Spleen (tissue), 11 donors: ENCODE data around the gene TRPM2. TPM values are rescaled to one million over a fixed set of nuclear protein-coding genes. Genes with fewer than 3 reads are reported as not detected.

ENCODE experiments used
- DNase-seq: peaks from one replicate; pipeline ENCODE4 v3.0.0-alpha.2; 2020
- H3K27ac ChIP-seq, 8 donors: fragments of 200-600 bp; sonication (generic) in 7 of 8; 1 replicate in 4 of 8; 2 replicates in 4 of 8; pipeline versions ENCODE4 v1.5.0 to v1.8.0; 2016 to 2021; ENCODE audit warnings: inconsistent platforms in 4 of 8, mild to moderate bottlenecking in 4 of 8, moderate library complexity in 1 of 8
- H3K27me3 ChIP-seq, 7 donors: fragments of 200-600 bp; sonication (generic) in 6 of 7; replicated peaks in 1 of 7; 1 replicate in 4 of 7; 2 replicates in 3 of 7; pipeline versions ENCODE4 v1.5.0 to v1.8.0; 2016 to 2021; ENCODE audit warnings: inconsistent platforms in 3 of 7, mild to moderate bottlenecking in 1 of 7
- H3K36me3 ChIP-seq, 6 donors: fragments of 200-600 bp; sonication (generic) in 5 of 6; 1 replicate in 4 of 6; 2 replicates in 2 of 6; pipeline versions ENCODE4 v1.5.0 to v1.8.0; 2016 to 2021; ENCODE audit warnings: inconsistent platforms in 2 of 6
- H3K4me1 ChIP-seq, 6 donors: fragments of 200-600 bp; sonication (generic) in 5 of 6; 1 replicate in 3 of 6; 2 replicates in 3 of 6; pipeline versions ENCODE4 v1.5.0 to v1.8.0; 2016 to 2021; ENCODE audit warnings: inconsistent platforms in 3 of 6
- H3K4me3 ChIP-seq, 8 donors: fragments of 200-600 bp; sonication (generic) in 7 of 8; 1 replicate in 4 of 8; 2 replicates in 4 of 8; pipeline versions ENCODE4 v1.5.0 to v1.8.0; 2016 to 2021; ENCODE audit warnings: inconsistent platforms in 4 of 8, mild to moderate bottlenecking in 4 of 8, moderate library complexity in 2 of 8
- H3K9me3 ChIP-seq, 8 donors: fragments of 200-600 bp; sonication (generic) in 7 of 8; 1 replicate in 4 of 8; 2 replicates in 4 of 8; pipeline versions ENCODE4 v1.5.0 to v1.8.0; 2016 to 2021; ENCODE audit warnings: inconsistent platforms in 4 of 8
- POLR2A ChIP-seq, 3 donors: fragments of 450-650 bp; IDR thresholded peaks; one replicate each; pipeline ENCODE4 v1.5.1; 2017; ENCODE audit warnings: antibody characterized with exemption in 3 of 3, mild to moderate bottlenecking in 1 of 3
- POLR2AphosphoS5 ChIP-seq, 3 donors: sonication (generic); formaldehyde crosslinking; IDR thresholded peaks; one replicate each; pipeline ENCODE4 v1.5.1; 2017; ENCODE audit warnings: antibody characterized with exemption in 3 of 3
- WGBS, 5 donors: extraction: QIAGEN DNeasy Blood & Tissue Kit in 3 of 5; methylation state at CpG; one replicate each; pipeline versions ENCODE4 v1.1.5 to v1.1.7; 2013 to 2018; 5-methylcytosine and 5-hydroxymethylcytosine counted together
- intact Hi-C: fragments of 100-400 bp; cut with DNase I; formaldehyde crosslinking; loops from one replicate; pipeline ENCODE4 v1.15.0; 2023; ENCODE audit warnings: low total_unique reads
- polyA plus RNA-seq, 3 donors: library from polyadenylated mRNA; stranded (reverse); fragments of 200-250 nt; gene quantifications; one replicate each; pipeline ENCODE4 v1.2.1, GENCODE V29; 2013
- total RNA-seq, 7 donors: library from RNA; depleted of rRNA in 3 of 7; stranded (reverse); fragments of >200 nt in 3 of 7; fragmentation: NEBNext Ultra II Directional in 4 of 7; extraction: Animal tissue kit (Norgen Biotek cat#: 25700) in 4 of 7; gene quantifications; one replicate each; pipeline versions ENCODE4 v1.1.0 to v1.2.1, GENCODE V29; 2016 to 2021
- TF ChIP-seq, protein P1 (sequence below), 11 experiments: fragments of 200-600 bp in 7 of 11; fragments of 450-650 bp in 4 of 11; sonication (generic) in 4 of 11; IDR thresholded peaks in 8 of 11; conservative IDR thresholded peaks in 3 of 11; 1 replicate in 7 of 11; 2 replicates in 4 of 11; pipeline versions ENCODE4 v1.4.0 to v1.8.0; 2016 to 2021; ENCODE audit warnings: antibody characterized with exemption in 11 of 11, inconsistent platforms in 4 of 11, mild to moderate bottlenecking in 1 of 11
- donor health status: healthy with polysubstance abuse.
- donor health status: DM: no; HTN: no; CAD: no; lungs with moderate emphysema.
- donor health status: DM: no; HTN: no; CAD: no.
- donor health status: Bipolar disorder and iron deficiency.
- donor health status: healthy.
- donor health status: DM: no; HTN: no; CAD: no.
- donor health status: DM: yes; HTN: yes; CAD: no.

TRPM2 gene
- total and polyA plus RNA-seq, 10 donors: 10.4 to 44.1 (median 23.3) TPM

DNA sequence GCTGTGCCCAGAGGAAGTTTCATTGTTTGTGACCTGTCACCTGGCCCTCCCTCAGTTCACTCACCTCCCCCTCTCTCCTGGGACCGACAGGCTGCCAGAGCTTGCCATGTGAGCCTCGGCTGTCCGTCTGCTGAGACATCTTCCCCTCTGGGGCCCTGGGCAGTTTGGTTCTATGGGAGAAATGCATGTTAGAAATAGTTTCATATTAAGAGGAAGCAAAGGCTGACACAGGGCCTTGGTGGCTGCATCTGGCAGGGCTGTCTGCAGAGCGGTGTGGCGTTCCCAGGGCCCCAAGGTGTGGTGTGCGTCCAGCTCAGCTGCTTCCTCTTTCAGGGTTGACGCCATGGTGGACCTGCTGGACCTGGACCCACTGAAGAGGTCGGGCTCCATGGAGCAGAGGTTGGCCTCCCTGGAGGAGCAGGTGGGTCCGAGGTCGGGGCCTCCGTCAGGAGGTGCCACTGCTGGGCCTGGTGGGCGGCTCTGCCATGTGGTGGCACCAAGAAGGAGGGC, 69.9 kb downstream of the TRPM2 start:
- Histone ChIP-seq H3K9me3 (peaks cover 0 to 6% (median 0%) of the 10 kb centered on the region in 8 donors), H3K4me3 (no peak overlapping the region), H3K4me1 (peaks cover 0 to 24% (median 8%) of the 10 kb centered on the region in 6 donors), H3K27ac (peak overlapping the region in 2 of 8 donors; percentile 70 to 73), H3K27me3 (peaks cover 0 to 10% (median 0%) of the 10 kb centered on the region in 7 donors), H3K36me3 (peaks cover 0 to 85% (median 16%) of the 10 kb centered on the region in 6 donors)
- DNase-seq: peak; percentile 71
- TF ChIP-seq POLR2AphosphoS5 (IDR thresholded peaks at IDR 0.05): peak in 1 of 3 donors; percentile 28
- TF ChIP-seq, protein P1, sequence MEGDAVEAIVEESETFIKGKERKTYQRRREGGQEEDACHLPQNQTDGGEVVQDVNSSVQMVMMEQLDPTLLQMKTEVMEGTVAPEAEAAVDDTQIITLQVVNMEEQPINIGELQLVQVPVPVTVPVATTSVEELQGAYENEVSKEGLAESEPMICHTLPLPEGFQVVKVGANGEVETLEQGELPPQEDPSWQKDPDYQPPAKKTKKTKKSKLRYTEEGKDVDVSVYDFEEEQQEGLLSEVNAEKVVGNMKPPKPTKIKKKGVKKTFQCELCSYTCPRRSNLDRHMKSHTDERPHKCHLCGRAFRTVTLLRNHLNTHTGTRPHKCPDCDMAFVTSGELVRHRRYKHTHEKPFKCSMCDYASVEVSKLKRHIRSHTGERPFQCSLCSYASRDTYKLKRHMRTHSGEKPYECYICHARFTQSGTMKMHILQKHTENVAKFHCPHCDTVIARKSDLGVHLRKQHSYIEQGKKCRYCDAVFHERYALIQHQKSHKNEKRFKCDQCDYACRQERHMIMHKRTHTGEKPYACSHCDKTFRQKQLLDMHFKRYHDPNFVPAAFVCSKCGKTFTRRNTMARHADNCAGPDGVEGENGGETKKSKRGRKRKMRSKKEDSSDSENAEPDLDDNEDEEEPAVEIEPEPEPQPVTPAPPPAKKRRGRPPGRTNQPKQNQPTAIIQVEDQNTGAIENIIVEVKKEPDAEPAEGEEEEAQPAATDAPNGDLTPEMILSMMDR (IDR thresholded peaks at IDR 0.05 in 8 of 11, conservative IDR thresholded peaks at IDR 0.05 in 3 of 11): no peak
- 66 to 78% (median 75%) methylated on average over 8 to 12 of the region's 12 CpGs for WGBS, 5 donors
- intact Hi-C loops: no loop called here

DNA sequence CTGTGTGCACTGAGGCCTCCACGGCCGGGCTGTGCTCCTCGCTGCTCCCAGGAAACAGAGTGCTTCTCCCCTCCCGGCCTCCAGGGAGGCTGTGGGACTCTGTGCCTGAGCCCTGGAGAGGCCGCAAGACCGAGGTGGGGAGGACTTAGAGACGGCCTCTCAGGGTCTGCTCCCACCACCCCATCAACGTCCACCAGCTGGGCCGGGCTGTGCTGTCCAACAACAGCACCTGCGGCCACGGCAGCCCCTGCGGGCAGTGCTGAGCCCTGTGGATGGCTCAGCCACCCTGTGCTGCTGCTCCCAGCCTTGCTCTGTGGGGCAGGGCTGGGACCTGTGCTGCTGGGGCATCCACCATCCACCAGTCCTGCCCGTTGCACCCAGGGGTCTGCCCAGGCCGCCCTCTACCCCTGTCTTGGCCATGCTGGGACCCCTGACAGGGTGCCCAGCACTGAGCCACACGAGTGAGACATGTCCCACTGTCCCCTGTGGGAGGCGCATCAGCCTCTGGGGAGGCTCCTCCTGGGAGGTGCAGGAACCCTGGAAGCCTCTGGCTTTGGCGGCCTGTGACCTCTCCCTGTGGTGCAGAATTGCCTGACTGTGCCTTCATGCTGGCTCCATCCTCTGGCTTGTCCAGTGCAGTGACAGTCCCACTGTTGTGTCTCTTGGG, 70.7 kb downstream of the TRPM2 start:
- H3K36me3 ChIP-seq: peaks cover 0 to 78% (median 8%) of the 10 kb centered on the region in 6 donors
- 78 to 91% (median 84%) methylated on average over 8 to 17 of the region's 17 CpGs for WGBS, 5 donors
- H3K4me3 ChIP-seq: no peak overlapping the region

DNA sequence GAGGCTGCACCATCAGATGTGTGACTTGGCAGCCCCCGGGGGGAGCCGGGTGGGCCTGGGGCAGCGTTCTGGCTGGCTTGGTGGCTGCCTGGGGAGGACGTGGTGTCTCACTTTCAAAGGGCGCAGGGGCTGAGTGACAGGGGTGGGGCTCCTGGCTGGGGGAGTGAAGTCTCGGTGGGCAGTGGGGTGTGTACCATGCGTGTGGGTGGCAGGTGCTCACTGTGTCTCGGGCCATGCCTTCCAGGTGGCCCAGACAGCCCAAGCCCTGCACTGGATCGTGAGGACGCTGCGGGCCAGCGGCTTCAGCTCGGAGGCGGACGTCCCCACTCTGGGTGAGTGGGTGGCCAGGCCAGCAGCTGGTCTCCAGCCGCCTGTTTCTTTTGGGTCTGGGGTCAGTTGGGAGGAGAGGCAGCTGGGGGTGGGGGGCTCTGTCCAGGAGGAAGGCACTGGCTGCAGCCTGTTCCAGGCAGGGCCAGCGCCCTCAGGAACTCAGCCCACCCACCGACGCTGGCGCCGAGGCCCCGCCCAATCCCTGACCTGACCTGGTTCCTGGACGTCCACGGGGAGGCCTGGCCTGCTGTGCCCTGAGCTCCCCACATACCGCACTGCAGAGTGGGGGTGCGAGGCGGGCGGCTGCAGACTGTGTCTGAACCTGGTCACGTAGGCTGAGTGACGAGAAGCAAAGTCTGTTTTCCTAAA, 71.3 kb downstream of the TRPM2 start:
- Histone ChIP-seq H3K27ac (peak overlapping the region; percentile 32 to 79 (median 68)), H3K27me3 (peaks cover 0 to 10% (median 0%) of the 10 kb centered on the region in 7 donors), H3K4me1 (peaks cover 0 to 24% (median 8%) of the 10 kb centered on the region in 6 donors), H3K36me3 (peaks cover 0 to 76% (median 6%) of the 10 kb centered on the region in 6 donors), H3K9me3 (peaks cover 0 to 20% (median 12%) of the 10 kb centered on the region in 8 donors), H3K4me3 (peak overlapping the region in 2 of 8 donors; percentile 33 to 44)
- intact Hi-C loops: no loop called here
- TF ChIP-seq, protein P1 (IDR thresholded peaks at IDR 0.05 in 8 of 11, conservative IDR thresholded peaks at IDR 0.05 in 3 of 11): no peak
- TF ChIP-seq POLR2A (IDR thresholded peaks at IDR 0.05): no peak
- 76 to 84% (median 81%) methylated on average over 8 to 30 of the region's 30 CpGs for WGBS, 5 donors
- peak; percentile 73 for DNase-seq

More for the DNA sequence above, 70.7 kb downstream of the TRPM2 start:
- H3K27me3 ChIP-seq: peaks cover 0 to 10% (median 0%) of the 10 kb centered on the region in 7 donors
- peaks cover 0 to 13% (median 5%) of the 10 kb centered on the region in 8 donors for H3K9me3 ChIP-seq
- intact Hi-C loops: no loop called here
- peak overlapping the region in 5 of 8 donors; percentile 33 to 79 (median 73) for H3K27ac ChIP-seq
- H3K4me1 ChIP-seq: peaks cover 0 to 24% (median 8%) of the 10 kb centered on the region in 6 donors
- TF ChIP-seq POLR2A (IDR thresholded peaks at IDR 0.05): no peak
- TF ChIP-seq, protein P1 (IDR thresholded peaks at IDR 0.05 in 8 of 11, conservative IDR thresholded peaks at IDR 0.05 in 3 of 11): no peak
- no peak for TF ChIP-seq POLR2AphosphoS5 (IDR thresholded peaks at IDR 0.05)
- DNase-seq: peak; percentile 58
